Mucosa of gallbladder (tissue), 1 donor: ENCODE data around the gene PCAT7. TPM values are rescaled to one million over a fixed set of nuclear protein-coding genes. Genes with fewer than 3 reads are reported as not detected.
A peak's percentile ranks its signal among the peaks of the same experiment; 100 is the strongest.

Experiments
- DNase-seq: peaks from one replicate; pipeline ENCODE4 v3.0.0-alpha.2; 2020; ENCODE audit warnings: low spot score
- total RNA-seq: library from RNA; stranded (reverse); gene quantifications from one replicate; pipeline ENCODE4 v1.2.1, GENCODE V29; 2021
- donor health status: DM: no; HTN: no; CAD: no.

Gene PCAT7
- total RNA-seq, 1 donor from 2014 or later, result 0.17 TPM

DNA sequence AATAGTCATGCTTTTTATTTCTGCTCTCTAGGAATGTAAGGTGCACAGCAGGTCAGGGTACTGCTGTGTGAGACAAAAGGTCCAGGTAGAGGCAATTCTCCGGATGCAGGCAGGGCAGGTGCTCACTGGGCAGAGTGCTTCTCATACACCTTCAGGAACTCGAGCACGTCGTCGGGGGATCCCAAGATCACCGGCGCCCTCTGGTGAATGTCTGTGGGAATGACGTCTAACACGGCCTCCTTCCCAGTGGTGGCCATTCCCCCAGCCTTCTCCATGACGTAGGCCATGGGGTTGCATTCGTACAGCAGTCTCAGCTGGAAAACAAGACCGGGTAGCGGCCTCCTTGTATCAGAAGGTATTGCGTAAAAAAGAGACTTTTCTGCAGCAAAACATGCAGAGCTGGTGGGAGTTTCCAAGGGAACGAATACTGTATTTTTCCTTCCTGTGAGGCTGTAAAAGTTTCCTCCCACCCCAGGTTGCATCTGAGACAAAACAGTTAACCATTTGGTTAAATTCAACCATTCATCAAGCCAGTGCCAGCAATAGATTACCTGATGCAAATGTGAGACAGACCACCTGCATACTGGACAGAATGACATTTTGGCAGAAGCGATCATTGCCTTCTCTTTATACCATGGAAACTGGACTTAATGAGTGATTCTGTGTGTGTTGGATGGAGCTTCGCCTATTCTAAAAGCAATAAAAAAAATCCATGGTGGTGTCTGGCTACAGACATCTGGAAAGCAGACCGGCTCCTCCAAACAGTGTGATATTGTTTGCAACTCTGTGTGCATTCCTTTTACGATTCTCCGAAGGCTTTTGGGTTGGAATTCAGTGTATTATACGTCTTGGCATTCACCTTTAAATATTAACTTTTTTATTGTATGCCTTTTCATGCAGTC, 48.6 kb downstream of the PCAT7 start:
- peak; percentile 79 for DNase-seq

DNA sequence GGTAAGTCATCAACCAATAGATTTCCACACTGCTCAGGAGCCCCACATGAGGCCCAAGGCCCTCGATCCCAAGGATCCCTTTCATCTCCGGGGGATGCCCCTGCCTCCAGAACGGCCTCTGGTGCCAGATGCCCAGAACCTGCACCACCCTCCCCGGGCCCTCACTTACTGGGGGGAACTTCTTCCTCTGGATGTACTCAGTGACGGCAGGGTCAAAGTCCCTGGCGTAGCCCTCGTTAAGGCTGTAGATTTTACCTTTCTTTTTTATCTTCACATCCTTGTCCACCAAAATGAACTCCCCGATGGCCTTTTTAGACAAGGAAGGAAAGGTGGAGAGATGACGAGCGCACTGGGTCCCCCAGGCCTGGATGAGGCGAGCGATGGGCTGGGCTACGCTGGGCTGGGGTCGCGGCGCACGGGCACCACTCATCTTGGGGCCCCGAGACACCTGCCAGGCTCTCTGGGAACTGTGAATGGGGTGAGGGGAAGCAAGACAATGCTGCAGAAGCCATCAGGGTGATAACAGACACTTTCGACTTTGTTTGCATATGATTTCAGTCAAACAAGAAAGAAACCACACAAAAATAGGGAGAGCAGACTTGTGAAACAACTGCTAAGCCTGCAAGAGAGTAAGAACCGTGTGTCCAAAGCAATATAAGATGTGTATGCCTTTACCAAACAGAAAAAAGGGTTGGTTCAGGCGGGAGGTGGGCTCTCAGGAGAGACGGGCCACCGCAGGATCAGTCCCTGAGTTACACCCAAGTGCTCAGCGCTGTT, 52.0 kb downstream of the PCAT7 start:
- DNase-seq, result no peak

DNA sequence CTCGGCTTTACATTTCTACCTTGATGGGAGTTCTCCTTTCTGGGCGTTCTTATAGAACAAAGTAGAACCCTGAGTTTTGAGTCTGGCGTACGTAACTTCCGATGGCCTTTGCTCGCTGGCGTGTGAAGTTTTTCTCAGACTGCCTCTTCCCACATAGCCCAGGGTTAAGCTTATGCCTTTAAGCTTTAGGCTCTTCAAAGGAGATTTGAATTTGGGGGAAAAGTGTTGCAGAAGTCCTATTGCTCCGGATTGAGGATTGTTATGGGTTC, 52.5 kb downstream of the PCAT7 start:
- DNase-seq, result no peak

DNA sequence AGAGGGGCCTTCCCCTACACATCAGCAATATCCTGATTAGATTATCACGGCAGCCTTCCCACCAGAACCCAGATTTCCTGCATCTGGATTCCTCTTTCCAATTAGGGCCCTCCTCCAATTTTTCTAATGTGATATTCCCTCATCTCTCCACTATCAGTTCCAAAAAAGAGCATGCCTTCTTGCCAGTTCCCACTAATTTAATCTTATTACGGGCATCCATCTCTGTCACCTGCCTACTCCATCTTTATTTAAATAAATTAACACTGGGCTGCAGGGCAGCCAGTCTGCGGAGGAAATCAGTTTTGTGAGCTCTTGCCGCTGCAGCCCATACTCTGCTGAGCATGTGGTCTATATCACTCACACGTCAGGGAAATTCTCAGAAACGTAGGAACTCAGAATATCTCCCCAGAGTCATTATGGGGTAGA, 55.3 kb downstream of the PCAT7 start:
- DNase-seq, result no peak

DNA sequence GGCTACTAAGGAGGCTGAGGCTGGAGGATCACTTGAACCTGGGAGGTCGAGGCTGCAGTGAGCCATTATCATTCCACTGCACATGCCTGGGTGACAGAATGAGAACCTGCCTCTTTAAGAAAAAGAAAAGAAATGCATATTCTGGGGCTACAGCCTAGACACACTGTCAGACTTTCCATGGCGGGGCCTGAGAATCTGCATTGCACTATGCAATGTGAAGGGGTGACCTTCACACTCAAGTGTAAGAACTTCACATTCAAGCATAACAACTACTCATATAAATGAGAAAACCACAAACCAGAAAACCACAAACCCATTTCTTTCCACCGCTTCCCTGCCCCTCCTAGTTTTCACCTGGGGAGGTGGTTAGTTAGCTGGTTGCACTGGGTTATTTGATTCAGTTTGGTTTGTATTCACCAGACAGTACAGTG, 56.8 kb downstream of the PCAT7 start:
- DNase-seq, result no peak

DNA sequence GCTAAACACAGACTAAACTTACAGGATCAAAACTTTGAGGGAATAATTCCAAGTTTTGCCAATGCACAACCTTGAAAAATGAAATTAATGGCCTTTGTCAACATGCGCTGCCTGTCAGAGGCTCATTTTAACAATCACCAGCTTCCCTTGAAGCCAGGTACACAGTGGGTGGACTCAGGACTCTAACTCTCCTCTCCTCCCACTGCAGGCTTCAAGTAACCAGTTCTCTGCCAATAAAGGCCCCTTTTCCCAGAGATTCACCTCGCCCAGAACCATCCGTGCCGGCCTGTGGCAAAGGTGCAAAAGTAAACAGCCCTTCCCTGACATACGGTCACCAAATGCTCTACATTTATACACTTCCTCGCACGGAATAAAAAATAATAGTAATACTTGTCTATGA, 57.2 kb downstream of the PCAT7 start:
- no peak for DNase-seq

DNA sequence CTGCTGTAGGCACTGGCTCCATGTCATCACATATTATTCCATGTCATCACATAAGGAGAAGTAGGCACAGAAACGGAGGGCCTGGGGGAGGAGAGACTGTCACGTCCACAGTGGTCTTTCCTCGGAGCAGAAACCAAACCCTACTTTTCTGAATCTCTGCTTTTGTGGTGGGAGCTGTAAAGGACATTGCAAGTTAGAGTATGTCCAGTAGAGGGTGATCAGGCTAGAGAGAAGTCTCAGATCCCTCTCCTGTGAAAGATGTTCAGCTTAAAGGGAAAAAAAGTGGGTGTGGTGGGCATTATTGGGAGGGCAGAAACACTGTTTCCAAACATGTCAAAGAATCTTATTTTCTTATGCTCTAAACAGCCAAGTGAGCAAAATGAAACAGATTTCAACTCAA, 58.1 kb downstream of the PCAT7 start:
- no peak for DNase-seq

DNA sequence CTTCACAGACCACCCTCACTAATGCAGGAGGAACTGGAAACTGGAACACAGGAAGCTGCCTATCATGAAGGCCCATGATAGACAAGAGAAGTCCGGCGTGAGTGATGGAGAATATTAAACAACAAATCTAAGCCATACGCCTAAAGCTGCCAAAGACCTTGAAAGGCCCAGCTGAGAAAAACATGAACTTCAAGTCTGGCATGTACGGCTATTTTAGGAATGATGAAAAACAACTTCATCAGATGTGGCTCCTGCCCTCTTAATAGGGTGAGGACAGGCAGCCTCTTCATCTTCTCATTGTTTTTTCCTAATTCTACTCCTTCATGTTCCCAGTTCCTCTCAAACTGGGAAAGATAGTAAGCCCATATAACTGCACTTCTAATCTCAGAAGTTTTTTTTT, 64.1 kb downstream of the PCAT7 start:
- DNase-seq, result no peak

Other genes starting within 250 kb of the PCAT7 start
- not detected for gene NUTM2F, start 226.4 kb upstream of the PCAT7 start, total RNA-seq
- gene FBP2, start 38.7 kb downstream of the PCAT7 start, total RNA-seq, result not detected
- gene FBP1, start 84.4 kb downstream of the PCAT7 start, total RNA-seq, result 50.5 TPM
- 105 TPM for gene AOPEP, start 171.6 kb downstream of the PCAT7 start, total RNA-seq